GM18909 (cell line): ENCODE measurements around the gene USH2A.

Experiments used
- ATAC-seq: cut with Tn5 transposase; IDR thresholded peaks from one replicate; pipeline ENCODE4 v1.9.1; 2021; ENCODE audit warnings: mild to moderate bottlenecking; ENCODE audit not compliant: unreplicated experiment, poor library complexity

Gene USH2A

GRCh38 chr1:216210081-216210480 is 213.2 kb downstream of the USH2A start:
- ATAC-seq = no peak

GRCh38 chr1:216209125-216209524 is 214.1 kb downstream of the USH2A start:
- no peak for ATAC-seq

- ATAC-seq = no peak
Observed at GRCh38 chr1:216207154-216207553, 216.1 kb downstream of the USH2A start.

GRCh38 chr1:216205176-216205575 is 218.1 kb downstream of the USH2A start:
- no peak for ATAC-seq

- no peak for ATAC-seq
Observed at GRCh38 chr1:216201946-216202345, 221.3 kb downstream of the USH2A start.

GRCh38 chr1:216200941-216201340 is 222.3 kb downstream of the USH2A start:
- ATAC-seq = no peak

- ATAC-seq = no peak
Observed at GRCh38 chr1:216194721-216195120, 228.5 kb downstream of the USH2A start.

- ATAC-seq = no peak
Observed at GRCh38 chr1:216193839-216194443, 229.3 kb downstream of the USH2A start.

- no peak for ATAC-seq
Observed at GRCh38 chr1:216190438-216190837, 232.8 kb downstream of the USH2A start.

GRCh38 chr1:216186816-216187215 is 236.4 kb downstream of the USH2A start:
- ATAC-seq = no peak

- no peak for ATAC-seq
Observed at GRCh38 chr1:216186141-216186540, 237.1 kb downstream of the USH2A start.

- ATAC-seq = no peak
Observed at GRCh38 chr1:216184126-216184680, 239.0 kb downstream of the USH2A start.

GRCh38 chr1:216183454-216183853 is 239.8 kb downstream of the USH2A start:
- no peak for ATAC-seq

GRCh38 chr1:216183007-216183406 is 240.2 kb downstream of the USH2A start:
- no peak for ATAC-seq

GRCh38 chr1:216181590-216181989 is 241.7 kb downstream of the USH2A start:
- ATAC-seq = no peak

GRCh38 chr1:216178281-216178680 is 245.0 kb downstream of the USH2A start:
- ATAC-seq = no peak

- no peak for ATAC-seq
Observed at GRCh38 chr1:216176970-216177369, 246.3 kb downstream of the USH2A start.

- ATAC-seq = no peak
Observed at GRCh38 chr1:216175714-216176113, 247.5 kb downstream of the USH2A start.

- ATAC-seq = no peak
Observed at GRCh38 chr1:216173376-216173995, 249.8 kb downstream of the USH2A start.

- no peak for ATAC-seq
Observed at GRCh38 chr1:216169351-216169750, 253.9 kb downstream of the USH2A start.

- ATAC-seq = no peak
Observed at GRCh38 chr1:216168546-216168945, 254.7 kb downstream of the USH2A start.

GRCh38 chr1:216154063-216154462 is 269.2 kb downstream of the USH2A start:
- no peak for ATAC-seq
